Daoy (cell line): Measurements from ENCODE around the gene ZNF831. TPM values are rescaled to one million over a fixed set of nuclear protein-coding genes. Genes with fewer than 3 reads are reported as not detected.
A peak's percentile ranks its signal among the peaks of the same experiment; 100 is the strongest.

Source experiments
- DNase-seq: peaks from one replicate; pipeline ENCODE4 v3.0.0-alpha.2; 2015; ENCODE audit warnings: low read depth
- total RNA-seq: library from RNA; depleted of rRNA; stranded (reverse); fragments of >200 nt; shearing (Covaris generic); gene quantifications from 2 replicates; pipeline ENCODE4 v1.2.3, GENCODE V29; 2014

ZNF831 gene
- total RNA-seq, 1 experiment from 2014 or later, result not detected

DNA sequence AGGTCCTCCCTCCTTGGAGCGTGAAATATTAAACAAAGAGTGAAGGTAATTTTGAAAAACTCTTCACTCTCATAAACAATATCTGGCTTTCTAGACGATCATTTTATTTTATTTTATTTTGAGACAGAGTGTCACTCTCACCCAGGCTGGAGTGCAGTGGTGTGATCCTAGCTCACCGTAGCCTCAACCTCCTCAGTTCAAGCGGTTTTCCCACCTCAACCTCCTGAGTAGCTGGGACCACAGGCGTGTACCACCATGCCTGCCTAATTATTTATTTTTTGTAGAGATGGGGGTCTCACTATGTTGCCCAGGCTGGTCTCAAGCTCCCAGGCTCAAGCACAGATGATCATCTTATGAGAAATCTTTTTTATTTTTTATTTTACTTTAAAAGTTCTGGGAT lies 16.4 kb downstream of the ZNF831 start:
- DNase-seq, result no peak

DNA sequence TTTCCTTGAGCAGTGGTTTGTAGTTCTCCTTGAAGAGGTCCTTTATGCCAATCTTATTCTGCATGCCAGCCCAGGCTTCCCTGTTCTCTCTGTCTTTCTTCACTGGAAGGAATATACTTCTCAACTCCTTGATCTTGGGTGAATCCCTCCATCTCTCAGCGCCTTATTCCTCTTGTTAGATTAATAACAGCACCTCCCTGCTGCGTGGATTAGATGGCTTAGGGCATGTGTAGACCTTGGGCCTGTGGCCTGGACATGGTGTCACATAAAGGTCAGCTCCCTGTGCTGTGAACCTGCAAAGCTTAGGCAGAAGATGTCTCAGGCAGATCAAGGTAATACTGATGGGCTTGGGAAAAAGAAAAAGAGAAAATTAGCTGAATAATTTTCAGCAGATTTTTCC lies 18.3 kb downstream of the ZNF831 start:
- DNase-seq, result no peak

DNA sequence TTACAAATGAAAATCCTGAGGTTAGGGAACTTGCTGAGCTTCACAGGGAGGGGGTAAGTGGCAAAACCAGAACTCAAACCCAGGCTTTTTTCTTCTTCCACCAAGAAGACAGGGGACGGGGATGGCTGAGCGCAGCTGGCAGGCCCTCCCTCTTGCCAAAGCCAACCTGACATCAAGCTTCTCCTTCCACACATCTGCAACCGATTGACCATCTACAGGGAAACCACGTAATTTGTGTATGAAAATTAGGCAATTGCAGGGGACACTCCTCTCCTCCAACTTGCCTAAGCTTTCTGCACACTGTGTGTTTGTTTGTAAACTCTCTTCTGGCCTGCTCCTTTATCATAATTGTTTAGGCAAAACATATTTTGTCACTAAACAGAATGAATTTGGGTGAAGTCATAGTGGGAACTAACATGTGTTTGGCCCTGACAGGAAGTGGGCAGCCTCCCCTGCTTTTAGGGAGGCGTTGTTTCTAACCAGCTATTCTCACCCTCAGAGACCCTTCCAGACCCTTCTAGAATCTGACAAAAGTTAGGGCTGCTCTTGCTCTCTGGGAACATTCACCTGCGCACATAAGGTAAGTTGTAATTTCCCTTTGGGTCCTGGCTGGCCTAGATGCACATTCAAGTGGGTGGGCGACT lies 18.9 kb downstream of the ZNF831 start:
- DNase-seq, result no peak

DNA sequence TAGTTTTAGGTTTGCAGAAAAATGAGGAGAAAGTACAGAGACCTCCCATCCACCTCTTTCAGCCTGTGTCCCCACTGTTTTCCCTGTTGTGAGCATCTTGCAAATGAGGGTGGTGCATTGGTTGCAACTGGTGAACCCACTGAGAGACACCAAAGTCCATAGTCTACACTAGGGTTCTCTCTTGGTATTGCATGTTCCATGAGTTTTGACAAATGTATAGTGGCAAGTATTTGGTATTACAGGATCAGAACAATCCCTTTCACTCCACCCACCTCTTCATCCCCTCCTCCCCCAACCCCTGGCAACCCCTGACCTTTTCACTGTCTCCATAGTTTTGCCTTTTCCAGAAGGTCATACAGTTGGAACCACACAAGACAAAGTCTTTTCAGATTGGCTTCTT lies 20.1 kb downstream of the ZNF831 start:
- no peak for DNase-seq

DNA sequence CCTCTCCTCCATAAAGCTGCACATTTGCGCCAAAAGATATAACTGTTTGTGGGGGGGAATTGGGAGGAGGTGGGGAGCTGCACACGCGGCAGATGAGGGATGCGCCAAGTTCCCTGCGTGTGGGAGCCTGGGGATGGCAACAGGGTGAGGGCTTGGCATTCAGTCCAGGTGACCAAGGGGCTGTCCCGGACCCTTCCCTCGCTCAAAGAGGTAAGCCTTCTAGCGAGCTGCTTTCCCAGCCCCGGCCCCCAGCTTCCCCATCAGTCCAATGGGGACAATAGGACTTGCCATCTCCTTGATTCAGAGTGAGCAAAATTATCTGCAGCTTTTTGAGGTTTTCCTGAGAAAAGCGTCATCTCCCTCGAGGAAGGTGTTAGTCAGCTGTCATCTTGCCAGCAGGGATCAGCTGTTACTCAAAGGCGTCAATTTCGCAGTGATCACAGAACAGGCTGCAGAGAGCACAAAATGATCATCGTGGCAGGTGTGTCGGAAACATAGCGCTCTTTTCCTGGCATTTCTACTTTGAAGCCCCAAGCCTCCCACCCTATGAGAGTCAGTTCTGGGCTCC lies 21.3 kb downstream of the ZNF831 start:
- peak; percentile 53 for DNase-seq

DNA sequence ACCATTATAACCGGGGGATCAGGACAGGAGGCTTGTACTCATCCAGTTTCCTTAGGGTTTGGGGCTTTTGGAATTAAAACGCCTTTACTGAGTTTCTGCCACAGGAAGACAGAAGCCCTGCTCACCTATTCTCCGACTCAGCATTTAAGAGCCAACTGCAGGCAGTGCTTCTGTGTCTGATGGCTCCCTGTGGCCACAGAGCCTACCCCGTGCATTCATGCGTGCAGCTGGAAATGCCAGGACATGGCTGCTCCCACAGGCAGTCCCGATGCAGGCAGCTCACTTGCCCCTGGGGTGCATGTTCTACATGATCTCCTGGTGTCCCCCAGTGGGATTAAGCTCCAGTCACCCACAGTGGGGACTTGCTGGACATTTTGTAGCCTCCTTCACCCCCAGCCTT lies 22.2 kb downstream of the ZNF831 start:
- DNase-seq, result no peak

DNA sequence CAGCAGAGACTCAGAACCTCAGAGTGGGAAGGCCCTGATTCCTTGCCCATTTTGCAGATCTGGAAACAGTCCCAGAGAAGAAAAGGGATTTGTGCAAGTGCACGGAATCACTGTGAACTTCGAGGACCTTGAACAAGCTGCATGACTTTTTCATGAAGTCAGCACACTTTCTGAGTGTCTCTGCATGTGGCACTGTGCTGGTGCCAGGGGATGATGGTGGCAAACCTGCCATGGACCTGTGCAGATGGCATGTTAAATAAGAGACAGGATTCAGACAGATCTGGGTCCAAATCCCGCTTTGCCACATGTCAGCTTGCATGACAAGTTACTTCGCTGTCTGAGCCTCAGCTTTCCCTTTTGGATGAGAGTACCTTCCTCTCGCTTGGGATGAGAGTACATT lies 26.8 kb downstream of the ZNF831 start:
- no peak for DNase-seq

DNA sequence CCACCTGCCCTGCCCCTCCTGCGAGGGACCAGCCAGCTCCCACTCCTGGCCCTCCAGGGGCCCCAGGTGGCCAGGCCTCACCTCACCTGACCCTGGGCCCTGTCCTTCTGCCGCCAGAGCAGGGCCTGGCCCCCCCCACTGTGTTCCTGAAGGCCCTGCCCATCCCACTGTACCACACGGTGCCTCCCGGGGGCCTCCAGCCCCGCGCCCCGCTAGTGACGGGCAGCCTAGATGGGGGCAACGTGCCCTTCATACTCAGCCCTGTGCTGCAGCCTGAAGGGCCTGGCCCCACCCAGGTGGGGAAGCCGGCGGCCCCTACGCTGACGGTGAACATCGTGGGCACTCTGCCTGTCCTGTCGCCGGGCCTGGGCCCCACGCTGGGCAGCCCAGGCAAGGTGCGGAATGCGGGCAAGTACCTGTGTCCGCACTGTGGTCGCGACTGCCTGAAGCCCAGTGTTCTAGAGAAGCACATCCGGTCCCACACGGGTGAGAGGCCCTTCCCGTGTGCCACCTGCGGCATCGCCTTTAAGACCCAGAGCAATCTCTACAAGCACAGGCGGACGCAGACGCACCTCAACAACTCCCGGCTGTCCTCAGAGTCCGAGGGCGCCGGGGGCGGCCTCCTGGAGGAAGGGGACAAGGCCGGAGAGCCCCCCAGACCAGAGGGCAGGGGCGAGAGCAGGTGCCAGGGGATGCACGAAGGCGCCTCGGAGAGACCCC lies 27.6 kb downstream of the ZNF831 start:
- DNase-seq, result no peak

DNA sequence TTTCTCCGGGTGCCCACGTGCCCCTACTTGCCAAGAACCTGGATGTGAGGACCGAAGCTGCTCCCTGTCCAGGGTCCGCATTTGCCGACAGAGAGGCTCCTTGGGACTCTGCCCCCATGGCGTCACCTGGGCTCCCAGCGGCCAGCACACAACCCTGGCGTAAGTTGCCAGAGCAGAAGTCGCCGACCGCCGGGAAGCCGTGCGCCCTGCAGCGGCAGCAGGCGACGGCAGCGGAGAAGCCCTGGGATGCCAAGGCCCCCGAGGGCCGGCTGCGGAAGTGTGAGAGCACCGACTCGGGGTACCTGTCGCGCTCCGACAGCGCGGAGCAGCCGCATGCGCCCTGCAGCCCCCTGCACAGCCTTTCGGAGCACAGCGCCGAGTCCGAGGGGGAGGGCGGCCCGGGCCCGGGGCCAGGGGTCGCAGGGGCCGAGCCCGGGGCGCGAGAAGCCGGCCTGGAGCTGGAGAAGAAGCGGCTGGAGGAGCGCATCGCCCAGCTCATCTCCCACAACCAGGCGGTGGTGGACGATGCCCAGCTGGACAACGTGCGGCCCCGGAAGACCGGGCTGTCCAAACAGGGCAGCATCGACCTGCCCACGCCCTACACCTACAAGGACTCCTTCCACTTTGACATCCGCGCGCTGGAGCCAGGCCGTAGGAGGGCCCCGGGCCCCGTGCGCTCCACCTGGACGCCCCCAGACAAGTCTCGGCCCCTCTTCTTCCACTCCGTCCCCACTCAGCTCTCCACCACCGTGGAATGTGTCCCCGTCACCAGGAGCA lies 28.3 kb downstream of the ZNF831 start:
- DNase-seq, result no peak

DNA sequence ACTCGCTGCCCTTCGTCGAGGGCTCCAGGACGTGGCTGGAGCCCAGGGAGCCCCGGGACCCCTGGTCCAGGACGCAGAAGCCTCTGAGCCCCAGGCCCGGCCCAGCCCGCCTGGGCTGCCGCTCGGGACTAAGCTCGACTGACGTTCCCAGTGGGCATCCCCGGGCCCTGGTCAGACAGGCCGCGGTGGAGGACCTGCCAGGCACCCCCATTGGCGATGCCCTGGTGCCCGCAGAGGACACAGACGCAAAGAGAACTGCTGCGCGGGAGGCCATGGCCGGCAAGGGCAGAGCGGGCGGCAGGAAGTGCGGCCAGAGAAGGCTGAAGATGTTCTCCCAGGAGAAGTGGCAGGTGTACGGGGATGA lies 28.9 kb downstream of the ZNF831 start:
- DNase-seq, result no peak

DNA sequence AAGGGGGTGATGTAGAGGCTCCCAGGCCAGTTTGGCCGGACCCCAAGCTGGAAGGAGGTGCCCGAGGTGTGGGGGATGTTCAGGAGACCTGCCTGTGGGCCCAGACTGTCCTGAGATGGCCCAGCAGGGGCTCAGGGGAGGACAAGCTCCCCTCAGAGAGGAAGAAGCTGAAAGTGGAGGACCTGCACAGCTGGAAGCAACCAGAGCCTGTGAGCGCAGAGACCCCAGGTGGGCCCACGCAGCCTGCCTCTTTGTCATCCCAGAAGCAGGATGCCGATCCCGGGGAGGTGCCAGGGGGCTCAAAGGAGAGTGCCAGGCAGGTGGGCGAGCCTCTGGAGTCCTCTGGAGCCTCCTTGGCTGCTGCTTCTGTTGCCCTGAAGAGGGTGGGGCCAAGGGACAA lies 29.7 kb downstream of the ZNF831 start:
- no peak for DNase-seq

DNA sequence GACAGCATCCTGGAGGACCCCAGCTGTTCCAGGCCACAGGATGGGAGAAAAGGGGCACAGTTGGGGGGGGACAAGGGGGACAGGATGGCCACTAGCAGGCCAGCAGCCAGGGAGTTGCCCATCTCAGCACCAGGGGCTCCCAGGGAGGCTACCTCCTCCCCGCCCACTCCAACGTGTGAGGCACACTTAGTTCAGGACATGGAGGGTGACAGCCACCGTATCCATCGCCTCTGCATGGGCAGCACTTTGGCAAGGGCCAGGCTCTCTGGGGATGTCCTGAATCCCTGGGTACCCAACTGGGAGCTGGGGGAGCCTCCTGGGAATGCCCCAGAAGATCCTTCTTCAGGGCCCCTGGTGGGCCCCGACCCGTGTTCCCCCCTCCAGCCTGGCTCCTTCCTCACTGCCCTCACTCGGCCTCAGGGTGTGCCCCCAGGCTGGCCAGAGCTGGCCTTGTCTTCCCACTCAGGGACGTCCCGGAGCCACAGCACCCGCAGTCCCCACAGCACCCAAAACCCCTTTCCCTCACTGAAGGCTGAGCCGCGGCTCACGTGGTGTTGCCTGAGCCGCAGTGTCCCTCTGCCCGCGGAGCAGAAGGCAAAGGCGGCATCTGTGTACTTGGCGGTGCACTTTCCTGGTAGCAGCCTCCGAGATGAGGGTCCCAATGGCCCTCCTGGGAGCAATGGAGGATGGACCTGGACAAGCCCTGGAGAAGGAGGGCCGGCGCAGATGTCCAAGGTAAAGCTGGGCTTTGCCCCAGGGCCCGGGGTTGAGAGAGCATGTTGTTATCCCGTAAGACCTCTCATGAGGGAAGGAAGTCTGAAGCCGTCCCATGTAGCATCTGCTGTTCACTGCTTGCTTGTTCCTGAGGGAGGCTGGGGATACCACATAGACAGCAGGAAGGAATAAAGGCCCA lies 30.7 kb downstream of the ZNF831 start:
- no peak for DNase-seq

DNA sequence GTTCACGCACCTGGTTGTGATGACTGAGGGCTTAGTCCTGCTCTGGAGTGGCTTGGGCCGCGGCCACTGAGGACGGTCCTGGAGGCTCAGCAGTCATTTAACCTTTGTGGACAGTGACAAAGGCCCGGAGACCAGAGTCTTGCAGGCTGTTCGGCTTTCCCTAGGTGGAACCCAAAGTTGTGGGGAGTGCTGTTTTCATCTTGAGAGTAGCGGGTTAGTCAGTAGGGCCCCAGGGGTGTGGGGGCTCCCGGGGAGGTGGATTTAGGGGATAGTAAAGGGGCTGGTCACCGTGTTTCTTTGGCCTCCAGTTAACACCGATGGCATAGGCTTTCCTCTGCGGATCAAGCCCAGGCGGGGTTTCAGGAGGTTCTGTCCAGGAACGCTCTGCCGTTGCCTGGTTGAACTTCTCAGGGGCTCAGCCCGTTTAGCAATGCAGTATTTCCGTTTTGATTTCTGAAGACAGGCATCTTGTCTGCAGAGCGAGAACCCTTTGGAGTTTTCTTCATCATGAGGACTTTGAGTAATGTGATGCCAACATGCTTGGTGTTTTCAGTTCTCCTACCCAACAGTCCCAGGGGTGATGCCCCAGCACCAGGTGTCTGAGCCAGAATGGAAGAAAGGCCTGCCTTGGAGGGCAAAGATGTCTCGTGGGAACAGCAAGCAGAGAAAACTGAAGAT lies 31.8 kb downstream of the ZNF831 start:
- no peak for DNase-seq

DNA sequence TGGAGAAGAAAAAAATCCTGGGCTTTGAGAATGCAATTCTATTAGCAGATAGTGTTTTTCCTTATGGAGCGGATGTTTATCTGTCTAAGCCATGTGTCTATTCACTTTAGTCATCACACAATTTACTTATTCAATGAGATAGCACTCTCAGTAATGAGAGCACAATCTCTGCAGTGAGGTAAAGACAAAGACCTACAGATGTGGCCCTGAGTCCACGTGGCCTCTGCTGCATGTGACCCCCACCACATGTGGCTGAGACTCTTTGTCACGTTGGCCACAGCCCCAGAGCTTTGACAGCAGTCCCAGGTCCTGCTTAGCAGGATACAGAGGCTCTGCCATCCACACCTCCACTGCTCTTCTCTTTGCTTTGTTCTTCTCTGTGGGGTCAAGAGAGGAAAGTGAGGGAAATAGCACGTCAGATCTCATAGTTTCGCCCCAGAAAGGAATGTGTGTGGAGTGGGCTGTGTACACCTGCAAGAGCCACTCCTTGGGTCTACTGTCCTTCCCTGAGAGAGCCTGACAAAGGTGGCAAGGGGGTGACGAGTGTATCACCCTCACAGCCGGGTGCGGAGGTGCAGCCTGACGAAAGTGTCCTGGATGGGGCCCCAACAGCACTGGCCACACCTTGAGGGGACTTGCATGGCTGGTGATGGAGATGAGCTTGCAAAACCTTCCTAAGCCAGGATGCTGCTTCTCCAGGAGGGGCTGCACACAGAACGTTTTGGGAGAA lies 40.7 kb downstream of the ZNF831 start:
- no peak for DNase-seq

DNA sequence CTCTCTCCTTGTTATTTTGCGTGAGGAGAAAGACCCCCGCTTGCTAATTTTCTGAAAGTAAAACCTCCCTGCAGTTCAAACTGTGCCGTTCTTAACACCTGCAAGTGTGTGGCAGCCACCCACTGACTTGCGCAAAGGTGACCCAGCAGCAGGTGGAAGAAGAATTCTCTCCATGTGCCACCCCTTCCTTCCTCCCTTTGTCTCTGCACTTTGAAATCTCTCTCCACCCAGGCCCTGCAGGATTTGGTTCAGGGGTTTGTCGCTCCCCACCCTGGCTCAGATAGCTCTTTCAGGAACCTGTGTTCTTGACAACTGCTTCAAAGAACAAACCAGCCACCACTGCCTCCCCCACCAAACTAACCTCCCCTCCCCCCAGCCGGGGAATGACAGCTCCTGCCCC lies 41.4 kb downstream of the ZNF831 start:
- DNase-seq, result no peak

DNA sequence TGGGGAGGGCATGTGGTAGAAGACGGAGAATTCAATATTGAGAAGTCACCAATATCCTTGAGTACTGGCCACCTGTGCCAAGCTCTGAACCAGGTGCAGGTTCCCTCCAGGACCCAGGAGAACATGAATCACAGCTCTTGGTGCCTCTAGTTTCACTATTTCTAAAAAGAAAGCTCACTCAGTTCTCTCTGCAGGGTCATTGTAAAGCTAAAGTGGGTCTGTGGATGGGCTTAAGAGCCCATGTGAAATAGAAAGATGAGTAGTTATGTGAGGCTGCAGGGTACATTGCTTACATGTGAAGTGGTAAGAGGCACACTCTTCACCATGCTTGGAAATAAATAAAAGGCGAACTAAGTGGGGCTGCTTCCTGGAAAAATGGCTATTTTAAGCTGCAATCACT lies 43.6 kb downstream of the ZNF831 start:
- DNase-seq, result no peak

DNA sequence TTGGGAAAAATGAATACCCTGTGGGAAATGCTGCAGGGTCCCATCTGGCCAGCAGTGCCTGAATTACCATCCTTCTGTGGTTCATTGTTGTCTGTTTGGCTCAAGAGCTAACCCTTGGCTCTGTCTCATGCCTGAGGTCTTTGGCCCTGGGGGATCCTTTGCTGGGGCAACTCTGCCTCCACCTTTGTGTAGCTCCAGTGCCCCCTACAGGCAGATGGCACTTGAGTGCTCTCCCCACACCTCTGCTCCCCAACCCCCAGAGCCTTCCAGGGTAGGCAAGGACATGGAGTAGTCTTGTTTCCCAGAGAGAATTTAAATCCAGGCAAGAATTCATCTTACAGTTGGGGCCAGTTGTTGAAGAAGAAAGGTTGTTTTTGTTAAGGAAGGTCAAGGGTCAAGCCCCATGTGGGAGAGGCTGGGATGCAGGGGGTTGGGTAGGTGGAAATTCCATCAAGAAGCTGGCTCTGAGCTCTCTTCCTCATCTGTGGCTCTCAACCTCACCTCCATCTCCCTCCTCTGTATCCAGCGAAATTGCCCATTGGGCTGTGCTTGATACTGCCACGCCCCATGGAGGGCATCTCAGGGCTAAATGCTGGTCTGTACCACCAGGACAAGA lies 44.2 kb downstream of the ZNF831 start:
- DNase-seq, result peak; percentile 57

DNA sequence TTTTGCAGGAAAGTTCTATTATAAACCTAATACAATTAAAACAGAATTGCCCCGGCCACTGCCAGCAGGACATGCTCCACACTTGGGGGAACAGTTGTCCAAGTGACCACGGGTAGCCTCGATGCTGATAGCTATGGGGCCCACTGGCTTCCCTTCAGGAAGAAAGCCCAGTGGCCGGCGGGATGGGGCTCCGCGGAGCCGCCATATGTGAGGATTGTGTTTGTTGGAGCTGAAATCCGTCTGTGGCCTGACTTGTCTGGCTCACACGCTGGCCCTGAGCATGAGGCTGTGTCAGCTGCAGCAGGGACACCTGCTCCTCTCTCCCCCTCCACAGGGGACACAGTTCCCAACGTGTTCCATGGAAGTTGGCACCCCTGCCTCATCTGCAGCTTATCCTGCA lies 46.6 kb downstream of the ZNF831 start:
- DNase-seq, result no peak

DNA sequence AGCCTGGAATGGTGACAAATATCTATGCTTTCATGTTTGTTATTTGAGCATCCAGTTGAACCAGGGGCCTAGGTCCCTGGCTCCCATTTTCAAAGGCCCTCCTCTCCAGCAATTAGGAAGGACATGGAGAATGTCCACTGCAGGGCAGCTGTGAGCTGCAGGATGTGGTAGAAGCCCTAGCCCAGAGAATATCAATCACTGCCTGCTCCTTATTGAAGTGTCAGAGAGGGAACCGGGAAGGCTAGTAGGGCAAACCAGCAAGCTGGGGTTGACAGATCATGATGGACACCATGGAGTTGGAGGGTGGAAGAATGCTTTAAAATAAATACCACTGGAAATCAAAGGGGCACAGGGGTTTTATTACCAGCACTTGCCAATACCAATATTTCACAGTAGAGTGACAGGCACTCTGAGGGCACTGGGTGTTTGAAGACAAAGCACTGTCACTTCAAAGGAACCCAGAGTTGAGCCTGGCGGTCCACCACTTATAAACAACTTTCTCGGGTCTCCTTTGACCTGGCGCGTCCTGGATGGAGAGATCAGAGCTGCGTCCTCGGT lies 47.7 kb downstream of the ZNF831 start:
- no peak for DNase-seq

DNA sequence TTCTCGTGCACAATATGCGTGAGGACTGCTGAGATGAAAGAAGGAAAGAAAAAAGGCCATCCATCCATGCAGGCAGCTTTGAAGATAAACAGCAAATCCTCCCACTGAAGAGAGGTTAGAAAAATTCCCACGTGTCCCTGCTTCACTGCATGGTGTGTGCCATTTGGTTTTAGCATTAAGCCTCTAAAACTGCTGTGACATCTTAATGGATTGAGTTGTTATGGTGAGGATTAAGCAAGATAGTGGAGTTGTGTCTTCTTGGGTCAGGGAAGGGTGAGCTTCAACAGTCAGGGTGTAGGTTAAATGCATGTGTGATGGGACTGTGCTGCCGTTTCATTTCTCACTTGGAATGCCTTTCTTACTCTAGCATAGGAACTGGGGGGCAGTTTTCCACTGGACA lies 50.5 kb downstream of the ZNF831 start:
- DNase-seq, result no peak
